A549 (cell line): ENCODE data around the gene CMIP. TPM values are rescaled to one million over a fixed set of nuclear protein-coding genes. Genes with fewer than 3 reads are reported as not detected.

ENCODE experiments used
- ATAC-seq, 2 experiments: fragments of 200-7000 bp in 1 of 2; fragments of >200 bp in 1 of 2; cut with Nextera tagmentation in 1 of 2; cut with Tn5 transposase in 1 of 2; 3 replicates each; pipeline versions ENCODE4 v1.8.0 to v1.9.1; 2018 to 2020; ENCODE audit warnings: mild to moderate bottlenecking in 1 of 2, moderate library complexity in 1 of 2
- CTCF ChIA-PET: fragments of 300-600 bp; sonication (Branson Sonifier 250); formaldehyde crosslinking; extraction: SDS; loops from one replicate; lab custom pipeline; 2021; ENCODE audit warnings: antibody characterized with exemption, inconsistent platforms; lab: Yijun Ruan, JAX
- POLR2A ChIA-PET: fragments of 350-600 bp; formaldehyde crosslinking; extraction: SDS; loops from one replicate; lab custom pipeline; 2021; ENCODE audit warnings: antibody characterized with exemption, inconsistent platforms; lab: Yijun Ruan, JAX
- DNase-seq, 2 experiments: peaks; one replicate each; pipeline versions ENCODE4 v3.0.0 to v3.0.0-alpha.2; 2011 to 2016; ENCODE audit warnings: low read depth in 1 of 2, low spot score in 1 of 2
- FAIRE-seq: peaks from 2 replicates; lab custom pipeline; 2011; peaks lifted over from hg19 to GRCh38; lab: Jason Lieb, UNC
- H3K27ac ChIP-seq, 2 experiments: fragments of >200 bp; sonication (Bioruptor Twin); formaldehyde crosslinking; 3 replicates each; pipeline ENCODE4 v1.5.1; 2016 to 2017
- H3K4me1 ChIP-seq: fragments of >200 bp; sonication (Bioruptor Twin); formaldehyde crosslinking; 3 replicates; pipeline ENCODE4 v1.6.1; 2016
- H3K4me2 ChIP-seq: fragments of >200 bp; sonication (Bioruptor Twin); formaldehyde crosslinking; 3 replicates; pipeline ENCODE4 v1.6.1; 2016
- H3K4me3 ChIP-seq: fragments of >200 bp; sonication (Bioruptor Twin); formaldehyde crosslinking; 3 replicates; pipeline ENCODE4 v1.5.1; 2016
- H3K9me3 ChIP-seq: fragments of >200 bp; sonication (Bioruptor Twin); formaldehyde crosslinking; 3 replicates; pipeline ENCODE4 v1.6.1; 2016
- BCL3 ChIP-seq: fragments of >200 bp; sonication (Bioruptor Twin); formaldehyde crosslinking; IDR thresholded peaks from 3 replicates; pipeline ENCODE4 v1.6.1; 2016
- BHLHE40 ChIP-seq: IDR thresholded peaks from 2 replicates; pipeline ENCODE4 v1.6.1; 2012; ENCODE audit warnings: low read depth, low read length, inconsistent platforms
- CBX2 ChIP-seq: fragments of 200-600 bp; sonication (generic); IDR thresholded peaks from 2 replicates; pipeline ENCODE4 v1.6.1; 2016; ENCODE audit warnings: low read depth, mild to moderate bottlenecking, borderline replicate concordance
- CHD2 ChIP-seq: fragments of 150-350 bp; IDR thresholded peaks from 2 replicates; pipeline ENCODE4 v1.6.1; 2014; ENCODE audit warnings: low read length; ENCODE audit not compliant: partially characterized antibody
- CTCF ChIP-seq: fragments of >200 bp; sonication (Bioruptor Twin); formaldehyde crosslinking; IDR thresholded peaks from 3 replicates; pipeline ENCODE4 v1.5.1; 2016
- ELK1 ChIP-seq: fragments of 150-350 bp; IDR thresholded peaks from 2 replicates; pipeline ENCODE4 v1.6.1; 2014; ENCODE audit warnings: low read depth, mild to moderate bottlenecking, low read length
- EP300 ChIP-seq, 2 experiments: fragments of >200 bp; sonication (Bioruptor Twin); formaldehyde crosslinking; IDR thresholded peaks; 2 replicates in 1 of 2; 3 replicates in 1 of 2; pipeline ENCODE4 v1.6.1; 2016 to 2017
- ESRRA ChIP-seq: fragments of 150-350 bp; IDR thresholded peaks from 2 replicates; pipeline ENCODE4 v1.6.1; 2014; ENCODE audit warnings: mild to moderate bottlenecking, low read length, borderline replicate concordance
- FOSB ChIP-seq: fragments of 250-450 bp; sonication (Bioruptor Pico); IDR thresholded peaks from 2 replicates; pipeline ENCODE4 v1.5.0; 2020; ENCODE audit warnings: mild to moderate bottlenecking, moderate library complexity
- FOSL2 ChIP-seq, 2 experiments: fragments of 450-650 bp in 1 of 2; fragments of >200 bp in 1 of 2; sonication (Bioruptor Twin) in 1 of 2; formaldehyde crosslinking; IDR thresholded peaks; 2 replicates each; pipeline versions ENCODE4 v1.5.0 to v1.6.1; 2016 to 2020; ENCODE audit warnings: mild to moderate bottlenecking in 1 of 2, moderate library complexity in 1 of 2
- FOXS1 ChIP-seq: fragments of 250-450 bp; sonication (Bioruptor Pico); IDR thresholded peaks from 2 replicates; pipeline ENCODE4 v1.5.0; 2020; ENCODE audit warnings: mild to moderate bottlenecking, moderate library complexity
- HES2 ChIP-seq: fragments of >200 bp; sonication (Bioruptor Twin); formaldehyde crosslinking; IDR thresholded peaks from 2 replicates; pipeline ENCODE4 v1.6.1; 2016
- HEYL ChIP-seq: fragments of 250-450 bp; sonication (Bioruptor Pico); IDR thresholded peaks from 2 replicates; pipeline ENCODE4 v1.8.0; 2021; ENCODE audit warnings: mild to moderate bottlenecking, moderate library complexity
- HOXB5 ChIP-seq: fragments of 250-450 bp; sonication (Bioruptor Pico); IDR thresholded peaks from 2 replicates; pipeline ENCODE4 v1.5.0; 2020; ENCODE audit warnings: mild to moderate bottlenecking, moderate library complexity
- JUN ChIP-seq, 2 experiments: fragments of >200 bp; sonication (Bioruptor Twin); formaldehyde crosslinking; IDR thresholded peaks; 2 replicates in 1 of 2; 3 replicates in 1 of 2; pipeline ENCODE4 v1.6.1; 2016 to 2017
- JUNB ChIP-seq: fragments of >200 bp; sonication (Bioruptor Twin); formaldehyde crosslinking; IDR thresholded peaks from 2 replicates; pipeline ENCODE4 v1.6.1; 2016
- KDM5A ChIP-seq: fragments of 200-600 bp; sonication (generic); IDR thresholded peaks from 2 replicates; pipeline ENCODE4 v1.6.1; 2016; ENCODE audit warnings: antibody characterized with exemption, mild to moderate bottlenecking
- MAZ ChIP-seq: fragments of 150-350 bp; IDR thresholded peaks from 2 replicates; pipeline ENCODE4 v1.6.1; 2014; ENCODE audit warnings: antibody characterized with exemption, low read depth, low read length, borderline replicate concordance
- MYC ChIP-seq: IDR thresholded peaks from 2 replicates; pipeline ENCODE4 v1.6.1; 2012; ENCODE audit warnings: mild to moderate bottlenecking, inconsistent platforms, low read length, improper control_type of control experiment, borderline replicate concordance
- NFE2L2 ChIP-seq: fragments of 150-350 bp; conservative IDR thresholded peaks from 2 replicates; pipeline ENCODE4 v1.6.1; 2014; ENCODE audit warnings: low read length
- NR3C1 ChIP-seq: fragments of >200 bp; sonication (Bioruptor Twin); formaldehyde crosslinking; IDR thresholded peaks from 3 replicates; pipeline ENCODE4 v1.6.1; 2017
- PBX3 ChIP-seq: IDR thresholded peaks from 2 replicates; pipeline ENCODE4 v1.6.1; 2012
- POLR2A ChIP-seq: IDR thresholded peaks from 2 replicates; pipeline ENCODE4 v1.6.1; 2012; ENCODE audit warnings: mild to moderate bottlenecking, low read length
- RFX5 ChIP-seq: fragments of 450-650 bp; IDR thresholded peaks from 2 replicates; pipeline ENCODE4 v1.7.1; 2014; ENCODE audit warnings: antibody characterized with exemption, mild to moderate bottlenecking, moderate library complexity
- SMC3 ChIP-seq: fragments of >200 bp; sonication (Bioruptor Twin); formaldehyde crosslinking; IDR thresholded peaks from 3 replicates; pipeline ENCODE4 v1.6.1; 2018; ENCODE audit warnings: inconsistent platforms
- WGBS: methylation state at CpG from one replicate; pipeline ENCODE4 v1.1.6; 2017; ENCODE audit errors: missing lambda C conversion rate; 5-methylcytosine and 5-hydroxymethylcytosine counted together
- polyA plus RNA-seq, 4 experiments: library from polyadenylated mRNA; depleted of rRNA in 3 of 4; stranded (reverse); fragments of >200 nt; fragmentation: RNase III in 1 of 4; extraction: RNeasy Plus Mini Kit Qiagen cat#74134 plus additional on column Dnase treatment in 1 of 4; gene quantifications; 2 replicates in 3 of 4; 3 replicates in 1 of 4; pipeline ENCODE4 v1.2.3, GENCODE V29; 2011 to 2017
- TF ChIP-seq, protein P1 (sequence below): fragments of 250-450 bp; sonication (Bioruptor Pico); IDR thresholded peaks from 2 replicates; pipeline ENCODE4 v1.5.0; 2020; ENCODE audit warnings: low read depth, mild to moderate bottlenecking, moderate library complexity
- TF ChIP-seq, protein P2 (sequence below): IDR thresholded peaks from 2 replicates; pipeline ENCODE4 v1.6.1; 2012
- TF ChIP-seq, protein P3 (sequence below): IDR thresholded peaks from 2 replicates; pipeline ENCODE4 v1.6.1; 2012; ENCODE audit warnings: low read depth, borderline replicate concordance

Gene CMIP
- polyA plus RNA-seq, 2 of the 4 experiments (the other 2 are of a cell fraction) = 21.6 to 125 TPM

DNA sequence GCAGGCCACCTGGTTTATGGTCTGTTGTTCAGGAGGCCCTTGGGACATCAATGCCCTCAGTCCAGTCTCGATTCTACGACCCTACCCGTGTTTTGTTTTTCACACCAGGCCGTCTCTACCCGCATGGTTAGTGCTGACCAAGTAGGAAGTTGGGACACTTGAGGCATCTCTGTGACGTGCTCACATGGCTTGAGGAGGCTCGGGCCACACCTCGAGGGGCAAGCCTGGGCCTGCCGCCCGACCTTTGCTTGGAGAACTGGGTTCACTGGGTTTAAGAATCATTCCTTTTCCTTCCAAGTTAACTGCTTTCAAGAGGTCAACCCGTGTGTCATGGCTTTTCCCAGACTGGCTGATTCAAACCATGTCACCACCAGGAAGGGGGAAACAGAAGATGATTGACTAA is 86.8 kb downstream of the CMIP start:
- DNase-seq = peak in 1 of 2 experiments; percentile 56
- Histone ChIP-seq H3K4me1 (peaks cover 100% of the 10 kb centered on the region), H3K4me2 (peak overlapping the region; percentile 63; the same call in 2 of the 3 replicates), H3K27ac (peak overlapping the region; percentile 15 to 80; a peak in 4 of 6 replicates), H3K4me3 (no peak overlapping the region), H3K9me3 (no peaks in the 10 kb centered on the region)
- ChIA-PET POLR2A (no interaction called here), CTCF (no interaction called here)
- TF ChIP-seq CBX2 = no peak
- no peak for TF ChIP-seq ELK1
- TF ChIP-seq, protein P1, sequence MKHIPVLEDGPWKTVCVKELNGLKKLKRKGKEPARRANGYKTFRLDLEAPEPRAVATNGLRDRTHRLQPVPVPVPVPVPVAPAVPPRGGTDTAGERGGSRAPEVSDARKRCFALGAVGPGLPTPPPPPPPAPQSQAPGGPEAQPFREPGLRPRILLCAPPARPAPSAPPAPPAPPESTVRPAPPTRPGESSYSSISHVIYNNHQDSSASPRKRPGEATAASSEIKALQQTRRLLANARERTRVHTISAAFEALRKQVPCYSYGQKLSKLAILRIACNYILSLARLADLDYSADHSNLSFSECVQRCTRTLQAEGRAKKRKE (CRISPR knock-in tag) = no peak
- TF ChIP-seq HES2 = no peak
- TF ChIP-seq, protein P2, sequence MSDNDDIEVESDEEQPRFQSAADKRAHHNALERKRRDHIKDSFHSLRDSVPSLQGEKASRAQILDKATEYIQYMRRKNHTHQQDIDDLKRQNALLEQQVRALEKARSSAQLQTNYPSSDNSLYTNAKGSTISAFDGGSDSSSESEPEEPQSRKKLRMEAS = peak; percentile 23; the same call in 1 of the 2 replicates
- WGBS = 68% methylated on average over 11 of the region's 11 CpGs
- no peak for FAIRE-seq
- ATAC-seq = peak in 1 of 2 experiments; percentile 5; a peak in 2 of 6 replicates

- WGBS = 50% methylated on average over 19 of the region's 19 CpGs
- Histone ChIP-seq H3K27ac (peak overlapping the region; percentile 64 to 80), H3K4me1 (peaks cover 94% of the 10 kb centered on the region), H3K9me3 (no peaks in the 10 kb centered on the region), H3K4me3 (no peak overlapping the region), H3K4me2 (peak overlapping the region; percentile 63)
- peak; percentile 75 to 81 for ATAC-seq
- no peak for FAIRE-seq
- no peak for TF ChIP-seq BCL3
- TF ChIP-seq MAZ = no peak
- no peak for TF ChIP-seq FOXS1
- TF ChIP-seq FOSB (CRISPR knock-in tag) = no peak
- TF ChIP-seq CHD2 = no peak
- no peak for TF ChIP-seq RFX5
- no peak for TF ChIP-seq HOXB5 (CRISPR knock-in tag)
- no peak for TF ChIP-seq CTCF
- no peak for TF ChIP-seq EP300 (IDR thresholded peaks at IDR 0.05)
- no peak for TF ChIP-seq KDM5A
- 0 out of 2 replicates have a peak, but pooled peaks have one; percentile 45 for TF ChIP-seq ESRRA
- TF ChIP-seq NR3C1 = no peak
- no peak for TF ChIP-seq NFE2L2
- no peak for TF ChIP-seq CBX2
- no peak for TF ChIP-seq BHLHE40
- TF ChIP-seq, protein P2 = peak; percentile 89
- no peak for TF ChIP-seq PBX3
- TF ChIP-seq, protein P3, sequence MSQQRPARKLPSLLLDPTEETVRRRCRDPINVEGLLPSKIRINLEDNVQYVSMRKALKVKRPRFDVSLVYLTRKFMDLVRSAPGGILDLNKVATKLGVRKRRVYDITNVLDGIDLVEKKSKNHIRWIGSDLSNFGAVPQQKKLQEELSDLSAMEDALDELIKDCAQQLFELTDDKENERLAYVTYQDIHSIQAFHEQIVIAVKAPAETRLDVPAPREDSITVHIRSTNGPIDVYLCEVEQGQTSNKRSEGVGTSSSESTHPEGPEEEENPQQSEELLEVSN = peak; percentile 57; the same call in 1 of the 2 replicates
- TF ChIP-seq SMC3 = no peak
- no peak for TF ChIP-seq JUNB
- TF ChIP-seq POLR2A = no peak
- TF ChIP-seq MYC = no peak
- TF ChIP-seq FOSL2 (IDR thresholded peaks at IDR 0.05) = no peak
- TF ChIP-seq FOSL2 (CRISPR knock-in tag; IDR thresholded peaks at IDR 0.05) = no peak
- no peak for TF ChIP-seq JUN (IDR thresholded peaks at IDR 0.05)
- no peak for TF ChIP-seq HEYL
- POLR2A ChIA-PET = no interaction called here
- CTCF ChIA-PET = interaction anchor here (1.5 kb wide), 1 partner anchor 90 kb away, joined by 3 read pairs; no protein-coding TSS in a partner anchor
- DNase-seq = peak; percentile 67 to 83
Measured at GRCh38 chr16:81532491-81533174, 88.0 kb downstream of the CMIP start.
